ENCODE data around the gene MAN1B1.

MAN1B1 gene

DNA sequence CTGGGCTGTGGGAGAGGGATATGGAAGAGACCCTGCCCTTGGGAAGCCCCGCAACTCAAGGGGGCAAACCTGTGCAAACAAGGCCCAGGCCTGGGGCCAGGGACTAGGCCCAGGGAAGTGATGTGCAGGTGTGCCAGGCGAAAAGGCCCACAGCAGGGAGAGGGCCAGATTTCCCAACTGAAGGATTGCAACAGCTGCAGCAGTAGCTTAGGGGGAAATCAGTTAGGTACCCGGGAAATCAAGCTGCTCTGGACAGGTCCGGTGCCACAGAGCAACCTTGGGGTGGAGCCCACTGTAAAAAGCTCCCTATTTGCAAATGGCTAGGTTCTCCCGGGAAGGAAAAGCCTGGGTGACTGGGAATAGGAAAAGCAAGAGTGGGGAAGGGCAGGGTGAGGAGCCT, 62.6 kb downstream of the MAN1B1 start:
- no peak for DNase-seq

DNA sequence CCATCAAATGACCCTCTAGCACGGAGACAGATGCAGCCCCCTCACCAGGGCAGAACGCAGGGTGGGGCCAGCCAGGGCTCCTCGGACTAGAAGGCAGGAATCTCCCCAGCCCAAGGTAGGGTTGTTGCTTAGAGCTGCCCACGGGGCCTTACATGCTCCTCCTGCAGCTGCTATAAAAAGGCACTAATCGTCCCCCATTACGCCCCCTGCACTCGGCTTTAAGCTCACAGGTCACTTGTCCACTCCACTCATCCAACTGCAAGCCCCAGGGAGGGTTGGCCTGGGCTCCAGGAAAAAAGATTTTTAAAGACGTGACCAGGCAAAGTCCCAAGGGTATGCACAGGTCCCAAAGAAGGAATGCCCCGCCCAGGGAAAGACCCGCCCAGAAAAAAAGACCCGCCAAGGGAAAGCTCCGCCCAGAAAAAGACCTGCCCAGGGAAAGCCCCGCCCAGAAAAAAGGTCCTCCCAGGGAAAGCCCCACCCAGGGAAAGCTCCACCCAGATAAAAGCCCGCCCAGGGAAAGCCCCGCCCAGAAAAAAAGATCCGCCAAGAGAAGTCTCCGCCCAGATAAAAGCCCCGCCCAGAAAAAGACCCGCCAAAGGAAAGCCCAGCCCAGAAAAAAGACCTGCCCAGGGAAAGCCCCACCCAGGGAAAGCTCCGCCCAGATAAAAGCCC, 63.3 kb downstream of the MAN1B1 start:
- peak; percentile 88 for DNase-seq

DNA sequence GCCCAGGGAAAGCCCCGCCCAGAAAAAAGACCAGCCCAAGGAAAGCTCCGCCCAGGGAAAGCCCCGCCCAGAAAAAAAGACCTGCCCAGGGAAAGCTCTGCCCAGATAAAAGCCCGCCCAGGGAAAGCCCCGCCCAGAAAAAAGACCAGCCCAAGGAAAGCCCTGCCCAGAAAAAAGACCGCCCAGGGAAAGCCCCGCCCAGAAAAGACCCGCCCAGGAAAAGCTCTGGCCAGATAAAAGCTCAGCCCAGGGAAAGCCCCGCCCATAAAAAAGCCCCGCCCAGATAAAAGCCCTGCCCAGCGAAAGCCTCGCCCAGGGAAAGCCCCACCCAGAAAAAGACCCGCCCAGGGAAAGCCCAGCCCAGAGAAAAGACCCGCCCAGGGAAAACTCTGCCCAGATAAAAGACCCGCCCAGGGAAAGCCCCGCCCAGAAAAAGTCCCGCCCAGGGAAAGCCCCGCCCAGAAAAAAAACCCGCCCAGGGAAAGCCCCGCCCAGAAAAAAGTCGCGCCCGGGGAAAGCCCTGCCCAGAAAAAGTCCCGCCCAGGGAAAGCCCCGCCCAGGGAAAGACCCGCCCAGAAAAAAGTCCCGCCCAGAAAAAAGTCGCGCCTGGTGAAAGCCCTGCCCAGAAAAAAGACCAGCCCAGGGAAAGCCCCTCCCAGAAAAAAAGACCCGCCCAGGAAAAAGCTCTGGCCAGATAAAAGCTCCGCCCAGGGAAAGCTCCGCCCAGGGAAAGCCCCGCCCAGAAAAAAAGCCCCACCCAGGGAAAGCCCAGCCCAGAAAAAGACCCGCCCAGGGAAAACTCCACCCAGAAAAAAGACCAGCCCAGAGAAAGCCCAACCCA, 64.1 kb downstream of the MAN1B1 start:
- peak; percentile 88 for DNase-seq

DNA sequence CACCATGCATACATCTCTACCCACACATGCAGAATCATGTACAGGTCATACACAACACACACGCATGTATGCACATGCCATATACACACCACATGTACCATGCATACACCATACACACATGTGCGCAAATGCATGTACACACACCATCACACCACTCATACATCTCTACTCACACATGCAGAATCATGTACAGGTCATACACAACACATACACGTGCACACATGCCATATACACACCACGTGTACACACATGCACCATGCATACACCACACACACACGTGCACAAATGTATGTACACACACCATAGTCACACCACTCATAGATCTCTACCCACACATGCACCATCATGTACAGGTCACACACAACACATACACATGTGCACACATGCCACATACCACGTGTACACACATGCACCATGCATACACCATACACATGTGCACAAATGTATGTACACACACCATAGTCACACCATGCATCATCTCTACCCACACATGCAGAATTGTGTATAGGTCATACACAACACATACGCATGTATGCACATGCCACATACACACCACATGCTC, 66.1 kb downstream of the MAN1B1 start:
- no peak for DNase-seq

DNA sequence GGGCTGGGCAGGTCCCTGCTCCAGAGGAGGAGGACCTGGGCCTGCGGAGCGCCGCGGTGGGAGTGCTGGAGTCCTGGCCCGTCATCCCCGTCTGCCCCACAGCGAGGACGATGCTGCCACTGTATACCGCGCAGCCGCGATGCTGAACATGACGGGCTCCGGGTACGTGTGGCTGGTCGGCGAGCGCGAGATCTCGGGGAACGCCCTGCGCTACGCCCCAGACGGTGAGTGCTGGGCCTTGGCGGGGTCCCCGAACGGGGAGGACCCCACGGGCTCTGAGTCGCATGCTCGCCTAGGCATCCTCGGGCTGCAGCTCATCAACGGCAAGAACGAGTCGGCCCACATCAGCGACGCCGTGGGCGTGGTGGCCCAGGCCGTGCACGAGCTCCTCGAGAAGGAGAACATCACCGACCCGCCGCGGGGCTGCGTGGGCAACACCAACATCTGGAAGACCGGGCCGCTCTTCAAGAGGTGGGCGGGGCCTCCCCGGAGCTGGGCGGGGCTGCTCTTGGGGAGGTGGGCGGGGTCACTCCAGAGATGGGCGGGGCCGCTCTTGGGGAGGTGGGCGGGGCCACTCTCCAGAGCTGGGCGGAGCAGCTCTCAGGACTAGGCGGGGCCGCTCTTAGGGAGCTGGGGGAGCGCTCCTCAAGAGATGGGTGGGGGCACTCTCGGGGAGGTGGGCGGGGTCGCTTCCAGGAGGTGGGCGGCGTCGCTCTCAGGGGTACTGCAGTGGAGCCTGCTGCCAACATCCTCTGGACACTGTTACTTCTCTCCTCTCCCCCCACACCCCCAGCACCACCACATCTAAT, 70.0 kb downstream of the MAN1B1 start:
- no peak for DNase-seq

DNA sequence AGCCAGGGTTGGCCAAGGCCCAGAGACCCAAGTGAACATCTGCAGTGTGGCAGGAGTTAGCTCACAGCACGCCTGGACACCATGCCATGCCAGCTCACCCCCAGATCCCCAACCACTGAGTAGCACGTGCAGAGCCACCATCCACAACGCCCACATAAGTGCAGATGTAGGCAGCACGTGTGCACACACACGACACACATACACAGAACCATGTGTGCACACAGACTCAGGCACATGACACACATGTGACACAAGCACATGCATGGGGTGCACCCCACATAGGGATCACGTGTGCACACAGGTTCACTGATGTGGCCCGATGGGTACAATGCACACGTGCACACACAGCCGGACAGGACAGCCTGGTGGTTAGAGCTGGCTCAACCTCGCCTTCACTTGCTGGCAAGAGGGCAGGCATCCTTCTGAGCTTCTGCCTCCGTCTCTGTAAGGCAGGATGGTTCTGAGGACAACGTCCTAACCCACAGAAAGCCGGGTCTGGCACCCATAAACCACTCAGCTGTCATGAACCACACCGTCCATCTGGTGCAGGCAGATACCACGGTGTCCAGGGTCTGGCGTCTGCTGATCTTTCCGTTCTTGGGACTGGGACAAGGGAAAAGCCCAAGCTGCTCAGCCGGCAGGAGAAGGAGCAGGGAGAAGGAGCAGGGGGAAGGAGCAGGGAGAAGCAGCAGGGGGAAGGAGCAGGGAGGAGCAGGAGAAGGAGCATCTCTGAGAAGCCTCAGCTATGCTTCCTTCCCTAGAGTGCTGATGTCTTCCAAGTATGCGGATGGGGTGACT, 71.0 kb downstream of the MAN1B1 start:
- DNase-seq, result no peak

DNA sequence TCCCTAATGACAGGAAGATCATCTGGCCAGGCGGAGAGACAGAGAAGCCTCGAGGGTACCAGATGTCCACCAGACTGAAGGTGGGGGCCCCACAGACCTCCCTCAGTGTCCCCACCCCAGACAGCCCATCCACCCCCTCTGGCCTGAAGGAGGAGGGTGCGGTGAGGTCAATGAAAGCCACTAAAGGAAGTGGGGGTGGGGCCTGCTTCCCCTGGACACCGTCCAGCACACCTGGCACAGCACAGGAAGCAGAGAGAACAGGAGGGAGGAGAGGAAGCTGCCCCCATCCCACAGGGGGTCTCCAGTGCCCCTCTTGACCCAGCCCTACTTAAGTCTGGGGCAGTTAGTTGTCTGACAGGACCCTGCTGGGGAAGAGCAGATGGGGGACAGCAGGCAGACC, 71.8 kb downstream of the MAN1B1 start:
- no peak for DNase-seq
